ENCODE results near the gene VASN. TPM values are rescaled to one million over a fixed set of nuclear protein-coding genes. Genes with fewer than 3 reads are reported as not detected.
A peak's percentile ranks its signal among the peaks of the same experiment; 100 is the strongest.

VASN gene
- total RNA-seq, 4 donors from 2014 or later = 31.0 to 58.1 (median 32.9) TPM

- H3K27me3 ChIP-seq = no peaks in the 10 kb centered on the region
- H3K36me3 ChIP-seq = peaks cover 0 to 70% (median 8%) of the 10 kb centered on the region in 3 donors
- H3K27ac ChIP-seq = peak overlapping the region in 1 of 4 donors; percentile 53
- peaks cover 0 to 48% (median 4%) of the 10 kb centered on the region in 4 donors for H3K4me1 ChIP-seq
- H3K4me3 ChIP-seq = no peak overlapping the region
- no peak for DNase-seq (ENCODE audit: low spot score in 2 of 2)
- 63 to 71% methylated on average over 9 to 10 of the region's 10 CpGs for WGBS, 2 donors
- H3K9me3 ChIP-seq = no peaks in the 10 kb centered on the region
- no peak for TF ChIP-seq EP300 (IDR thresholded peaks at IDR 0.05)
- TF ChIP-seq CTCF (IDR thresholded peaks at IDR 0.05) = no peak
- no peak for TF ChIP-seq POLR2A (IDR thresholded peaks at IDR 0.05)
These were observed 32.8 kb upstream of the VASN start for GRCh38 chr16:4338712-4339299.

GRCh38 chr16:4339455-4339854 lies 32.2 kb upstream of the VASN start:
- Histone ChIP-seq H3K27ac (peak overlapping the region in 1 of 4 donors; percentile 53), H3K4me3 (no peak overlapping the region), H3K36me3 (peaks cover 0 to 66% (median 8%) of the 10 kb centered on the region in 3 donors), H3K4me1 (peaks cover 0 to 50% (median 4%) of the 10 kb centered on the region in 4 donors), H3K9me3 (no peaks in the 10 kb centered on the region), H3K27me3 (no peaks in the 10 kb centered on the region)
- DNase-seq (ENCODE audit: low spot score in 2 of 2) = no peak
- WGBS, 2 donors = 61 to 76% methylated on average over 10 of the region's 10 CpGs
- TF ChIP-seq CTCF (IDR thresholded peaks at IDR 0.05) (no peak), POLR2A (IDR thresholded peaks at IDR 0.05) (no peak), EP300 (IDR thresholded peaks at IDR 0.05) (no peak)

- Histone ChIP-seq H3K27me3 (no peaks in the 10 kb centered on the region), H3K27ac (peak overlapping the region in 1 of 4 donors; percentile 53), H3K4me1 (peaks cover 0 to 53% (median 4%) of the 10 kb centered on the region in 4 donors), H3K4me3 (no peak overlapping the region), H3K9me3 (no peaks in the 10 kb centered on the region), H3K36me3 (peaks cover 0 to 62% (median 8%) of the 10 kb centered on the region in 3 donors)
- no peak for TF ChIP-seq POLR2A (IDR thresholded peaks at IDR 0.05)
- no peak for TF ChIP-seq CTCF (IDR thresholded peaks at IDR 0.05)
- TF ChIP-seq EP300 (IDR thresholded peaks at IDR 0.05) = no peak
- no peak for DNase-seq (ENCODE audit: low spot score in 2 of 2)
- WGBS, 2 donors = 46 to 58% methylated on average over 9 to 14 of the region's 14 CpGs
These were observed 31.7 kb upstream of the VASN start for GRCh38 chr16:4339909-4340308.

GRCh38 chr16:4340443-4340842 lies 31.2 kb upstream of the VASN start:
- DNase-seq (ENCODE audit: low spot score in 2 of 2) = no peak
- Histone ChIP-seq H3K36me3 (peaks cover 0 to 56% (median 8%) of the 10 kb centered on the region in 3 donors), H3K27me3 (no peaks in the 10 kb centered on the region), H3K4me3 (no peak overlapping the region), H3K9me3 (no peaks in the 10 kb centered on the region), H3K4me1 (peaks cover 0 to 58% (median 4%) of the 10 kb centered on the region in 4 donors), H3K27ac (no peak overlapping the region)
- 88% methylated on average over 2 to 6 of the region's 6 CpGs for WGBS, 2 donors
- TF ChIP-seq CTCF (IDR thresholded peaks at IDR 0.05) (no peak), EP300 (IDR thresholded peaks at IDR 0.05) (no peak), POLR2A (IDR thresholded peaks at IDR 0.05) (no peak)

GRCh38 chr16:4341250-4341649 lies 30.4 kb upstream of the VASN start:
- Histone ChIP-seq H3K9me3 (no peaks in the 10 kb centered on the region), H3K27me3 (no peaks in the 10 kb centered on the region), H3K27ac (no peak overlapping the region), H3K36me3 (peaks cover 0 to 48% (median 8%) of the 10 kb centered on the region in 3 donors), H3K4me1 (peaks cover 0 to 66% (median 5%) of the 10 kb centered on the region in 4 donors), H3K4me3 (no peak overlapping the region)
- WGBS, 2 donors = 89 to 99% methylated on average over 12 to 13 of the region's 13 CpGs
- TF ChIP-seq POLR2A (IDR thresholded peaks at IDR 0.05) (no peak), CTCF (IDR thresholded peaks at IDR 0.05) (no peak), EP300 (IDR thresholded peaks at IDR 0.05) (no peak)
- no peak for DNase-seq (ENCODE audit: low spot score in 2 of 2)
